Posterior cingulate gyrus (tissue), 11 donors: ENCODE results near the gene PEX7.
"Not testable (repeated sequence)": the region's sequence is repeated elsewhere in the genome, so short reads cannot be mapped to it uniquely, and the experiment has no call there.

ENCODE experiments used
- DNase-seq, 10 donors: peaks; one replicate each; pipeline versions ENCODE4 v3.0.0 to v3.0.0-alpha.2; 2020 to 2021; ENCODE audit warnings: mixed read lengths in 3 of 10
- intact Hi-C: fragments of 100-400 bp; cut with DNase I; formaldehyde crosslinking; loops from one replicate; pipeline ENCODE4 v1.15.1; 2023

The PEX7 gene, protein sequence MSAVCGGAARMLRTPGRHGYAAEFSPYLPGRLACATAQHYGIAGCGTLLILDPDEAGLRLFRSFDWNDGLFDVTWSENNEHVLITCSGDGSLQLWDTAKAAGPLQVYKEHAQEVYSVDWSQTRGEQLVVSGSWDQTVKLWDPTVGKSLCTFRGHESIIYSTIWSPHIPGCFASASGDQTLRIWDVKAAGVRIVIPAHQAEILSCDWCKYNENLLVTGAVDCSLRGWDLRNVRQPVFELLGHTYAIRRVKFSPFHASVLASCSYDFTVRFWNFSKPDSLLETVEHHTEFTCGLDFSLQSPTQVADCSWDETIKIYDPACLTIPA

DNA sequence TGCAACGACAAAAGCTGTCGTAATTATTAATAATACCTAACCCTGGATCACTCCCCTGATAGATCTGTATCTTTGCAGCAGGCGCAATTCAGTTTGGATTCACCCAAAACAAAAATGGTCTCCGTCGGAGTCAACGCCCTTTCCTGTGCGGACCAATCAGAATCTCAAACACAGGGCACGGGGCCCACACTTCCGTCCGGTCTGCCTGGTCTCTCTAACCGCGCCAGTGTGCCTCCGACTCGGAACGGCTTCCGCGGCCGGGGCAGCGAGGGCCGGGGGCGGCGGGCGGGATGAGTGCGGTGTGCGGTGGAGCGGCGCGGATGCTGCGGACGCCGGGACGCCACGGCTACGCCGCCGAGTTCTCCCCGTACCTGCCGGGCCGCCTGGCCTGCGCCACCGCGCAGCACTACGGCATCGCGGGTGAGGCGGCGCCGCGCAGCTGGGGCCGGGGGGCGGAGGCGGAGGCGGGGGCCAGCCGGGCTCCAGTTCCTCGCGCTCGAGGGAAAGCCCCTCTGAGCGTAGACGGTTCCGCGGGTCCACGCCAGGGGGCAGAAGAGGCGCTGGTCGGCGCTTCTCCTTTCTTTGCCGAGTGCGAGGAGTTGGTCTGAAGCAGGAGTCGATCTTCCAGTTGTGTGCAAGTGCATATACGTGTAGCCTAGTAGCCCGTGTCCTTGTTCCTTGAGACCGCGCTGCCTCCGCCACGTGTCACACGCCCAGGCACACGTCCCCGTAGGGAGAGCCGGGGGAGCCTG, at the start of gene PEX7:
PEX7 (plus strand) TSS at position 217 of the 752 bp plus-strand sequence; CDS start at position 291, 74 bp downstream.
- DNase-seq: peak; percentile 88 to 99 (median 92)
- intact Hi-C loops: no loop called here

DNA sequence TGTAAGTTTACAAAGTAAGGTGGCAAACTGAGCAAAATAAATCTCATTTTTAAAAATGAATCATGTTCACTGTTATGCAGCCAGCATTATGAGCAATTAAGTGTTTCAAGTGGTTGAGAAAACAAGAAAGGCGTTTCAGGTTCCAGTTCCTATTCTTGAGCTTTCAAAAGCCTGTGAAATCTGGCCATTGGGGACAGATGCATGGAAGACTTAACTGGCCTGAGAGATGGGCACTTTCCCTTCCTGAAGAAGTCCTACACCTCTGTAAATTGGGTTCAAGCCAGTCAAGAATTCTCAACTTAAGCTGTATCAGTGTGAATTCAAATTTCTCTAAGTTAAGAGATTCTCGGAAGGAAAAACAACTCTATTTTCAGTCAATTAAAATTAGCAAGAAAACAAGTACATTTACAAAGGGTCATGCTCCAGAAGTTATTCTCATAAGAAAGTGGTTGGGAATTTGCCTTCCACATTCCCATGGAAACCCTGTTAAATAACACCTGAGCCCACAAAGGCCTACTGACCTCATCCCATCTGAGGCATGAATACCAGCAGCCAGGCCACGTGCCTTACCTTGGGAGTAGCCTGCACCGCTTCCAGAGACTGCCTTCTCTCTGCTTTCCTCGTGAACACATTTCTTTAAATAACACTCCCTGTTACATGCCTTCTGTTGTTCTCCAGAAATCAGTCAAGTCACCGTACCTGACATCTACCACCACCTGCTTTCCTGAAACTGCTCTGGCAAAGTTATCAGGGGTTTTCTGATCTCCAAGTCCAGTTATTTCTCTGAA, 49.5 kb upstream of the PEX7 start:
- intact Hi-C loops: no loop called here
- peak in 3 of 10 donors; percentile 48 to 84 (median 75) for DNase-seq

DNA sequence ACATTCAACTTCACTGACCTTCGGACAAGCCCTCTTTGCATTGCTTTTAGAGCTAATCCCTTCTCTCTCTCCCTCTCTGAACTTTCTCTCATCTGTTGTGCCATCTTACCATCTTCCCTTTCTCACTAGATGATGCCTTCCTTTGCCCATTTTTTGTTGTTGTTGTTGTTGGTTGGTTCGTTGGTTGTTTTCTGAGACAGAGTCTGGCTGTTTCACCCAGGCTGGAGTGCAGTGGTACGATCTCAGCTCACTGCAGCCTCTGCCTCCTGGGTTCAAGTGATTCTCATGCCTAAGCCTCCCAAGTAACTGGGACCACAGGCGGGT, 49.0 kb upstream of the PEX7 start:
- intact Hi-C loops: no loop called here
- DNase-seq: no peak

DNA sequence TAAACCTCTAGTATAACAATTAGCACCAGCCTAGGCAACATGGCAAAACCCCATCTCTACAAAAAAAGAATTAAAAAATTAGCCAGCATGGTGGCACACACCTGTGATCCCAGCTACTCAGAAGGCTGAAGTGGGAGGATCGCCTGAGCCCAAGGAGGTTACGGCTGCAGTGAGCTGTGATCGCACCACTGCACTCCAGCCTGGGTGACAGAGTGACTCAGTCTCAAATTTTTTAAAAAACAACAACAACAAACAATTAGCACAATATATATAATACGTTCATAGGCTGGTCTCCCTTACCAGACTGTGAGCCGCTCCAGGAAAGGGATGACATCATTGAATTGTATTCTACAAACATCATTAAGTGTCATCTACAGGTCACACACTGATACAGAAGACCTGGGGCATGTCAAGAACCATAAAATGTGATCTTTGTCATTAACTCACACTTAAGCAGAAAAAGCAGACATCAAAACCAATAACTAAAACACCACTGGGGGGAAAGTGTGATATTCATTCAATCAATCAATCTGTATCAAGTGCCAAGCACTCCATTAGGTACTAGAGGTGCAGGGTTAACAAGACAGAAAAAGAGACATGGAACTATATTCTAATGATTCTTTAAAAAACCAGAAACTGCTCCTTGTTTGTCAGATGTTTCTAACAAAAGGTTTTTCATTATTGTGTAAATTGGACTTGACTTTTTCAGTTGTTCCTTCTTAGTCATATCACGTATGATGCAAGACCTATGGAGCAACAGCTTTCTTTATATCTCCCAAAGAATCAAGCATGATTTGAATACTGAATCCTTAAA, 48.0 kb upstream of the PEX7 start:
- no peak for DNase-seq
- intact Hi-C loops: no loop called here

DNA sequence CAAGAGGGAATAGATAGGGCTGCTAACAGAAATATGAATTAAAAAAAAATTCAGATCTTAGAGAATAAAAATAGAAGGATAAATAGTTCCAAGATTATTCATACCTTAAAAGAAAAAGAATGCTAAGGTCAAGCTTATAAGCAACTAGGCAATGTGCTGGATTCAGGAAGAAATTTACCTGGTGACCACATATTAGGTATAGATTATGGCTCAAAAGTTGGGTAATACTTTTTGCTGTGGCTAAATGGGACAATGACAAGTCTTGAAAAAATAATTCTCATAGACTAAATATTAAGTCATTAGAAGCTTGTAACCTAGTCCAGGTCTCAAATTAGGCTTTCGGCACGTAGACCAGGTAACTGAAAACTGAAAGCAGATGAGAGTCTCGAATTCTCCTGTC, 47.3 kb upstream of the PEX7 start:
- no peak for DNase-seq
- intact Hi-C loops: no loop called here

DNA sequence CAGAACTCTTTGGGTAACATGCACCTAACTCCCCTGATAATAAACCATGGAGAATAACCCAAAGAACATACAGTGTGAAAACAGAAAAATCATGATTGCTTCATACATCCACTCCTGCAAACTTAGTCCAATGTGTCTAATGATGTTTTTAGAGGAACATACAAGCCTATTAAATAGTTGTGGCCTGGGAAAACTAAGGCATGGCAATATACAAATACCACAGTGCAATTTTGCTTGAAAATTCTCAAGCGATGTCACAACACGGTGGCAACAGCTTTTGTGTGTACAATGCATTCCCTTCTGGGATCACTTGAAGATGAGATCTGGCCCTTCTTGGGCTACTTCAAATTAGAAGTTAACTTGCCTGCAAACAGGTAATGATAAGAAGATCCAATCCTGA, 46.8 kb upstream of the PEX7 start:
- intact Hi-C loops: no loop called here
- no peak for DNase-seq

DNA sequence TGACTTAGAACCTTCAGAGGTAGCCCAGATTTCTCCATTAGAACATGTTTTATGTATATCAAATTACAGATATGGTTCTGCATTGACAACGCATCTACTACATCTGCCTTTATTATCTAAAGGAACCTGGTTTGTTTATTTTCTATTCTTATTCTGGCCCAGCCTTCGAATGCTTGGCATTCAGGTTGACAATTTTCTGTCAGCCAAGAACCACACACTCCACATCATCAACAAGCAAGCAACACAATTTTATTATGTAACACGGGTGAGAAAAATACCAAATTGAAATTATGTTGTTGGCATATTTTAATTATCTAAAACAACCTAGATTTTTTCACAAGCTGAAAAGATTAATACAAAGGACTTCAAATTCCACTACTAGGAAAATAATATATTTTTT, 44.7 kb upstream of the PEX7 start:
- intact Hi-C loops: no loop called here
- DNase-seq: no peak

DNA sequence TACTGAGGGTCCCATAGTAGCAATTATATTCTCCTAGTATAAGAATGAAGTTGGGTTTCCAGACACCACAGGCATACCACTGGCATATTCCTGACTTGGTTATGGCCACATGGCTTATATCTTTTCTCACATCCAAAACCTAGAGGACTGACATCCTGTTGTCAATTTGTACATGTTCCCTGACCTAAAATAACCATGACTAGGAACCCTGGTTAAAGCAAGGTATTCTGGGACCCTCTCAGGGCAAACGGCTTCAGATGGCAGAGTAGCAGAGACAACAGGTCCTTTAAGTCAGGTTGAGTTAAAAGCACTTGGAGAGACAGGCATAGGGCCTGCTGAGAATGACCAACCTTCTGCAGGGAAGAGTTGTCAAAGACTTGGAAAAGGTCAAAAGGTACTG, 42.7 kb upstream of the PEX7 start:
- DNase-seq: no peak
- intact Hi-C loops: no loop called here

DNA sequence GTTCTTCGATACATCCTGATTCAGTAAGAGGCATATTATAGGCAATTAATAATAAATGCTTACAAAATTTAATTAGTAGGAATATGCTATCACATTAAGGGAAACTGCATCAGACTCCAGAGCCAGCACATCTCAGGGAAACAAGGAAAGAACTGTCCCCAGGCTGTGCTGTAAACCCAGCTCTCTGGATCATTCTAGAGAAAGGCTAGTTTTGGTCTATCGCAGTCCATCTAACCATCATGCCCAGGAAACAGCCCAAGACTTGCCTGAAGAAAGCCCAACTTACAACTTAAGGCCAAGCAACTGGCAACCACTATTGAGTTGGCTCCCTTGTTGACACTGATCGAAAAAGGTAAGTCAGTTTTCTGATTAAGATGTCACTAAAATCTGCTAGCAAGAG, 41.4 kb upstream of the PEX7 start:
- no peak for DNase-seq
- intact Hi-C loops: no loop called here

DNA sequence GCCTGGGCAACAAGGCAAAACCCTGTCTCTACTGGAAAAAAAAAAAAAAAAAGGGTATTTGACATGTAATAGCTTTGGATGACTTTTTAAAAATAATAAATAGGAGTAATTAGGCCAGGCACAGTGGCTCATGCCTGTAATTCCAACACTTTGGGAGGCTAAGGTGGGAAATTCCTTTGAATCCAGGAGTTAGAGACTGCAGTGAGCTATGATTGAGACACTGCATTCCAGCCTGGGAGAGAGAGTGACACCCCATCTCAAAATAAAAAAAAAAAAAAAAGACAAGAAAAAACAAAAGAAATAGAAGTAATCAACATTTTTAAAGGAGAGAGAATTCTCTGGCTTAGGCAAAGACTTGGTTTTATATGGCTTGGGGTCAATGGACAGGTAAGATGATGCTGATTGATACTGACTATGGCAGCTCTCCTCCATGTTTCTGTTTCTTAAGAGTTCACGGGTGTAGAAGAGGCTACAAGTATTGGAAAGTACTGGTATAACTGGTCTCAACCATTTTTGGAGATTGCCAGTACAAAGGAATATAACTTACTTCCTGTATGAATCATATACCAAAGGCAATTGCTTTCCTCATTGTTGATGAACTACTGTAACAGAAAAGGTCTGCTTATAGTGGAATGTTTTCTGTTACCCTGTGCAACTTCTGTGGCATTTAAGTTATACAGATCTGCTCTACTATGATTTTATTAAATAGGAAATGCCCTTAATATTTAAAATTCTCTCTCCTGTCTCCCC, 40.2 kb upstream of the PEX7 start:
- no peak for DNase-seq
- intact Hi-C loops: no loop called here

DNA sequence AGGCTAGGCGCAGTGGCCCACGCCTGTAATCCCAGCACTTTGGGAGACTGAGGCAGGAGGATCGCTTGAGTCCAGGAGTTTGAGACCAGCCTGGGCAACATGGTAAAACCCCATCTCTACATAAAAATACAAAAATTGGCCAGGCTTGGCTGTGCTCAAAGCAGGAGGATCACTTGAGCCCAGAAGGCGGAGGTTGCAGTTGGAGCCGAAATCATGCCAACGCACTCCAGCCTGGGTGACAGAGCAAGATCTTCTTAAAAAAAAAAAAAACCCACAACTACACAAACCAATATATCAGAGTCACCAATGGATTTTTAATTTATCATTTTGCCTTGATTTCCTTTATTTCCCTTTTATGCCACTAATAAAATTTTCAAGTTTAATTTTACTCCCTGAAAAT, 39.4 kb upstream of the PEX7 start:
- intact Hi-C loops: no loop called here
- DNase-seq: no peak

DNA sequence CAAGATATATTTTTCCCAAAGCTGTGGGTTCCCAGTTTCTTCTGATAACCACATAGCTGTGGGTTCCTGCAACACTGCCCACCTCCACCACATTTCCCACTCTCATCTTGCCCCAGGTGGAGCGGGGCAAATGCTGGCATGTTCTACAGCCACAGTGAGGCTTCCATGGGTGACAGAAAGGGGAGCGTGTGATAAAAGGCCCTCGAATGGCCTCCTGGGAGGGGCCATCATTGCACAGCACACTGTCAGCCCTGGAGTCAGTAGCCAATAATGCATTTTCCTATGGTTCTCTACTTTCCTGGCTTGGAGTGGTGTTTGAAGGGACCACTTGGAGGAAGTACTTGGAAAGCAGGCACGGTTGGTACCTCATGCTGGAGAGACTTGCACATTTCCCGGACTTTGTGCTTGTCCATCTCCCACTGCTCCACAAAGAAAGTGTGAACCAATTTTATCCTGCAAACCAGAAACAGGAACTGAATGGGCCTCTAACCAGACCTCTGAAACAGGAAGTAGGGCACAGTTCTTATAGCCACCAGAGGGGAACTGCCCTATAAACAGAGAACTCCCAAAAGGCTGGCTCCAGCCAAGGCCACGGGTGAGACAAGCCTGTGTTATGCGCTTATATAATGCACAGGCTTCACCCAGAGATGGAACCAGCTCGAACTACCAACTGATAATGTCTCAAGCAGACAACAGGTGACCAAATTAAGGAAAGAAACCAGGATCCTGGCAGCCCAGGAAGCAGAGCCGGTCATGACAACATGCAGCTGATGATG, 38.7 kb upstream of the PEX7 start:
- intact Hi-C loops: no loop called here
- DNase-seq: peak in 1 of 10 donors; percentile 17

DNA sequence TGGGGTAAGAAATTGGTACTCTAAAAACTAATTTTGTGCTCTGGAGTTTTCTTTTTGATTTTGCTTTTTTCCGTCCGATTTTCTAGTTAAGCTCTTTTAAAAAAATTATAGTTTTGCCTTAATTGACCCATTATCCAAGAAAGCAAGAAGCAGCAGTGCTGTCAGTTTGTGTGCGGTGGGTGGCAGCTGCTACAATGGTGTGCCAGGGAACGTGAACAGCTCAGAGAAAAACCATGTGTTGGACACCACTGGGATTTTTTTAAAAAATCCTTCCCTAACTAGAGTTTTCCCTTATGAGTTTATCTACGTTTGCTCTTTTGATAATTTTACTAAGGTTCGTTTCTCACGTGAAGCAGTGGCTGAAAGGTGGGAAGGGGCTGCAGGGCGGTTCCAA, 38.1 kb upstream of the PEX7 start:
- DNase-seq: peak in 3 of 10 donors; percentile 32 to 85 (median 72)
- intact Hi-C loops: no loop called here

DNA sequence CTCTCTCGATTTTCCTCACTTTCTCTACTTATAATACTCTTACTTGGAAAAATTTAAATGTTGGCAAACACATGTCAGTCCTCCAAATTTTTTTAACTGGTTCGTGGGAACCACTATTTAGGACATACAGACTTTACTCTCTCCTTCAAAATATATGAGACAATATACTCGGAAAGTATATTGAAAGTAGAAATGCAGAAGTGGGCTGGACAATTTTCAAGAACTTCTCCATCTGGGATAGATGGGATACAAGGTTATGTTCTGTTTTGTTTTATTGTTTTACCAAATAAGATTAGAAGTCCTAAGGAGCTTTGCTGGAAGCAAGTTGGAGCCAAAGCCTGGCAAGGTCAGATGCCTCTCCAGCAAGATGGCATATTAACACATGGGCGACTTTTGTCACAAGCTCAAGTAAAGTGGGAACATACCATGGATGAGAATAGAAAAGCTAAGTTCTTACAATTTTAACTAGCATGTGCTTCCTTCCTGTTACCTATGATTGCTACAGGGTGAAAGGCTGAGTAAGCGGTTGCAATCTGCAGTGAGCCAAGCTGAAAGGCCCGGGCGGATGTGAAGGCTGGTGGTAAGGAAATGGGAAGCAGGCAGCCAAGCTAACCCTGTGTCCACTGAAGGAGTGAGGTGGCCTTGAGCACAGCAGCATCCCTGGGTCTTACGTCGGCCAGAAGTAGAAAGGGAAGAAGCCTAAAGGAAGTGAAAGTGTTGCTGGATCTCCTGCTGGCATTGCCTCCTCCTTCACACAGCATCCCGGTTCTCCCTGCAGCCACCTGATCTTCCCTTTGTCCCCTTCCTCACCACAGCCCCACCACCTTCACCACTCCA, 37.3 kb upstream of the PEX7 start:
- intact Hi-C loops: no loop called here
- peak in 2 of 10 donors; percentile 19 to 36 for DNase-seq

DNA sequence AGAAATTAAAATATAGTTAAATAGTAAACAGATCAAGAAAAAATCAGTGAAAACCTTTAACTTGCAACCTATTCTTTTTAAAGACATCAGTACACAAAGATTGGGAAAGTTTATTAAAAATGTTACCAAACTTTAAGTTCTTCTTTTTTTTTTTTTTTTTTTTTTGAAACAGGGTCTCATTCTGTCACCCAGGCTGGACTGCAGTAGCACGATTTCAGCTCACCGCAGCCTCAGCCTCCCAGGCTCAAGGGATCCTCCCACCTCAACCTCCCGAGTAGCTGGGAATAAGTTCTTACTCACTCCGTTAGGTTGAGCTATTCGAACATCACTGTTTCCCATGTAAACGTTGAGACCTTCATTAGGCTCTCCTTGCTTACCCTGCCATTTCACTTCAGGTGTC, 35.7 kb upstream of the PEX7 start:
- no peak for DNase-seq
- intact Hi-C loops: no loop called here

DNA sequence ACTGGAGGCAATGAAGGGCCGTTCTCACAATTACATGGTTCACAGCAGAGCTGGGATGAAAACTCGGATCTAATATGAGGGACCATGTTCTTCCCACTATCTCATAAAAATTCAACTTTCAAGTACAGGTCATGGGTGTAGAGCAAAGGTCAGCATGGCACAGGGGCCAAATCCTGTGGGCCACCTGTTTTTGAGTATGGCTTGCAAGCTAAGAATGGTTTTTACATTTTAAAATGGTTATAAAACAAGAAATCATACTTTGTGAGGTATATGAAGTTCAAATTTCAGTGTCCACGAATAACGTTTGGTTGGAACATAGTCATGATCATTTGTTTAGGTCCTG, 34.7 kb upstream of the PEX7 start:
- no peak for DNase-seq
- intact Hi-C loops: no loop called here

DNA sequence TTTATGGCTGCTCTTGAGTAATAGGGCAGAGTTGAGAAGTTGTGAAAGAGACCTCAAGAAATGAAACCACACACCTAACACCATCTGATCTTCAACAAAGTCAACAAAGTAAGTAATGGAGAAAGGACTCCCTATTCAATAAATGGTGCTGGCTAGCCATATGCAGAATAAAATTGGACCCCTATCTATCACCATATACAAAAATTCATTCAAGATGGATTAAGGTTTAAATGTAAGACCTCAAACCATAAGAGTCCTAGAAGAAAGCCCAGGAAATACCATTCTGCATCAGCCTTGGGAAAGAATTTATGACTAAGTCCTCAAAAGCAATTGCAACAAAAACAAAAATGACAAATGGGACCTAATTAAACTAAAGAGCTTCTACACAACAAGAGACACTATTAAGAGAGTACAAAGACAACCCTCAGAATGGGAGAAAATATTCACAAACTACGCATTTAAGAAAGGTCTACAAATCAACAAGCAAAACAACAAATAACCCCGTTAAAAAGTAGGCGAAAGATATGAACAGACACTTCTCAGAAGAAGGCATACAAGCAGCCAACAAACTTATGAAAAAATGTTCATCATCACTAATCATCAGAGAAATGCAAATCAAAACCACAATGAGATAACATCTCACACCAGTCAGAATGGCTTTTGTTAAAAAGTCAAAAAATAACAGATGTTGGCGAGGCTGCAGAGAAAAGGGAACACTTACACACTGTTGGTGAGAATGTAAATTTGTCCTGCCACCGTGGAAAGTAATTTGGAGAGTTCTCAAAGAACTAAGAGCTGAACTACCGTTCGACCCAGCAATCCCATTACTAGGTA, 34.1 kb upstream of the PEX7 start:
- no peak for DNase-seq
- intact Hi-C loops: no loop called here

DNA sequence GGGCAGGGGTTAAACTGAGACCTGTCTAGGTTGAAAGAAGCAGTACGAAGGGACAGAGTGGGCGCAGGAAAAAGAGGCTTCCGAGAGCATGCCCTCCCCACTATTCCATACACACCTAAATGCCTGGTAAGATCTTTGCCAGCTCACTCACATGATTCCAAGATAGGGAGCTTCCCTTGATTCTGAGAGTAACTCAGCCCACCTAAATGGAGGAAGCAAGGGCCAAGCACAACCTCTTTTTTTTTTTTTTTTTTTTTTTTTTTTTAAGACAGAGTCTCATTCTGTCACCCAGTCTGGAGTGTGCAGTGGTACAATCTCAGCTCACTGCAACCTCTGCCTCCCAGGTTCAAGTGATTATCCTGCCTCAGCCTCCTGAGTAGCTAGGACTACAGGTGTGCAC, 33.0 kb upstream of the PEX7 start:
- DNase-seq, intact Hi-C loops: not testable (repeated sequence)
